Renal pelvis (tissue), 12 donors: Measurements from ENCODE around the gene MORN5. TPM values are rescaled to one million over a fixed set of nuclear protein-coding genes. Genes with fewer than 3 reads are reported as not detected.
"Not testable (repeated sequence)": the region's sequence is repeated elsewhere in the genome, so short reads cannot be mapped to it uniquely, and the experiment has no call there.

Source experiments
- DNase-seq: peaks from one replicate; pipeline ENCODE4 v3.0.0-alpha.2; 2013
- long read RNA-seq, 16 experiments: transcript quantifications; one replicate each; lab custom pipeline, GENCODE V29; 2026
- polyA plus RNA-seq, 3 donors: library from polyadenylated mRNA; unstranded; fragments of 120-200 nt; gene quantifications; one replicate each; pipeline ENCODE4 v1.2.1, GENCODE V29; 2013; ENCODE audit not compliant: insufficient read length in 3 of 3

The MORN5 gene
- 1 to 10 TPM; 2.6 to 4.1 (median 3.5) TPM for polyA plus RNA-seq
- long read RNA-seq, donor 1, partial matches to known transcripts: 0 of 2 reads
- long read RNA-seq, donor 1, other reads (novel, unspliced or antisense): 0 of 2 reads
- long read RNA-seq, donor 2, partial matches to known transcripts: 0 of 1 reads
- long read RNA-seq, donor 2, other reads (novel, unspliced or antisense): 0 of 1 reads
- long read RNA-seq, donor 3: 0 reads
- long read RNA-seq, donor 4, partial matches to known transcripts: 0 of 1 reads
- long read RNA-seq, donor 4, other reads (novel, unspliced or antisense): 0 of 1 reads
- long read RNA-seq, donor 5, partial matches to known transcripts: 0 of 1 reads
- long read RNA-seq, donor 5, other reads (novel, unspliced or antisense): 0 of 1 reads
- long read RNA-seq, donor 6, partial matches to known transcripts: 0 of 2 reads
- long read RNA-seq, donor 6, other reads (novel, unspliced or antisense): 0 of 2 reads
- long read RNA-seq, donor 7, partial matches to known transcripts: 0 of 1 reads
- long read RNA-seq, donor 7, other reads (novel, unspliced or antisense): 0 of 1 reads
- long read RNA-seq, donor 8: 0 reads
- long read RNA-seq, donor 9, partial matches to known transcripts: 0 of 3 reads
- long read RNA-seq, donor 9, other reads (novel, unspliced or antisense): 0 of 3 reads
- long read RNA-seq, donor 10, partial matches to known transcripts: 0 of 2 reads
- long read RNA-seq, donor 10, other reads (novel, unspliced or antisense): 0 of 2 reads
- long read RNA-seq, donor 11: 0 reads
- long read RNA-seq, donor 12, partial matches to known transcripts: 0 of 3 reads
- long read RNA-seq, donor 12, other reads (novel, unspliced or antisense): 0 of 3 reads
- long read RNA-seq, donor 13, partial matches to known transcripts: 0 of 2 reads
- long read RNA-seq, donor 13, other reads (novel, unspliced or antisense): 0 of 2 reads
- long read RNA-seq, donor 14: 0 reads
- long read RNA-seq, donor 15, partial matches to known transcripts: 0 of 9 reads
- long read RNA-seq, donor 15, other reads (novel, unspliced or antisense): 8 of 9 reads
- long read RNA-seq, donor 16, partial matches to known transcripts: 0 of 4 reads
- long read RNA-seq, donor 16, other reads (novel, unspliced or antisense): 0 of 4 reads

DNA sequence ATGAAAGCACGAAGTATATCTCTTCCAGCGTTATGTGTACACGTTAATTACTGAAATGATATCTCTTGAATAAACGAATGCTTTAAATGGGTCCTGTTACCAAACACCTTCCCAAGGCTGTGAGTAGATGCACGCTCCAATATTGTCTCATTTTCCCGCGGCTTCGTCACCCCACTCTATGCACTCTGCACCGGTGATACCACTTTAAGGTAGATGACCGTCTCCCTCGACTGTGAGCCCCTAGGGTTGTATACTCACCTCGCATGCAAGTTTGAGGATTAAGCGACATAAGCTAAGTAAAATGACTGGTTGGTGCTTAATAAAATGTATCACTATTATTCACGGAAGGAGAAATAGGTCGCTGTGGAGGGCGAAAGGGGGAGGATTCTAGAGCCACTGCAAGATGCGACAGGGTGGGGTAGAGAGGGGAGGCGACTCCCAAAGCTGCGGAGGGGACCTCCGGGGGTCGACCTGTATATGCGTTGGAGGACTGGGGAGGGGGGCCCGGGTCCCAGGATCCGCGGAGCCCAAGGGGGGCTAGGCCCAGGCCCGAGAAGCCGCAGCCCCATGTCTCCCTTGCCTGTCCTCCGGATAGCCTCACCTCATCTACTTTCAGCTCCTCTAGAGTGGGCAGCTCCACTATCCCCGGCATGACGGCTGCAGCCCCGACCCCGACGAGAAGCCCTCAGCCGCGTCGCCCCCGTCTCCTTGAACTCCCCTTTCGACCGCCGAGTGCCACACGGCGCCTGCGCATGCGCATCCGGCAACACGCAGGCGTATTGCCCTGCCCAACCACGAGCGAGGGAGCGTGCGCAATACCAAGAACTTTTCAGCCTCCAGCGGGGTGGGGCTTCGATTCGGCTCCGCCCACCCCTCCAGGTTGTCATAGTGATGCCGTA lies at the start of gene MORN5, which contains the start of gene NDUFA8:
TSS of gene MORN5 (plus strand) at position 883 of the 899 bp plus-strand sequence. CDS start 65 bp downstream, outside the sequence.
TSS of gene NDUFA8 (minus strand) at position 754 of the 899 bp plus-strand sequence. CDS start at position 652, 102 bp downstream.
- peak; percentile 97 for DNase-seq

DNA sequence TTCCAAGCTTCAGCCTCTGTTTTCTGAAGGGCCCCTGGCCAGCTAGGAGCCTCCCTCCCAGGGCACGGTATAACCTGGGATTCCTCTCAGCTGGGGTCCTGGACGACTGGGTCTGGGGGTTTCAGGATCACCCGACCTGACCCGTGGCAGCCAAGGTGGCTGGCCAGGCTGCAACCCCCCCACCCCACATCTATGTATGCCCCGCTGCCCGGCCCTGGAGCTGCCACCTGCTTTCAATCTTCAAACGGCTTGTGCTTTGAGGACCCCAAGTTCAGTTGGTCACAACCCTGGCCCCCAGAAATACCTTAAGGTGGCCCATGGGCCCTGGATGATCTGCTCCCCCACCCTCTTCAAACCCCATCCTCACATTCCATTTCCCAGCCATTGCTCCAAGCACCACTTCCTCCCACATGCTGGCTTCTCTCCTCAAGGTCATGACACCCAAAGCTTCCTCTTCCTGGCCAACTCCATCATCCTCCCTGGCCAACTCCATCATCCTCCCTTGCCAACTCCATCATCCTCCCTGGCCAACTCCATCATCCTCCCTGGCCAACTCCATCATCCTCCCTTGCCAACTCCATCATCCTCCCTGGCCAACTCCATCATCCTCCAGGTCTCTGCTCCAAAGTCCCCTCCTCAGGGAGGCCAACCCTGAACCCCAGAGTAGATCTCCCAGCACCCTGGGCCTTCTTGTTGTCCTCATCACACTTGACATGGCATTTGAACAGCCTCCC lies 49.4 kb upstream of the MORN5 start:
- no peak for DNase-seq

DNA sequence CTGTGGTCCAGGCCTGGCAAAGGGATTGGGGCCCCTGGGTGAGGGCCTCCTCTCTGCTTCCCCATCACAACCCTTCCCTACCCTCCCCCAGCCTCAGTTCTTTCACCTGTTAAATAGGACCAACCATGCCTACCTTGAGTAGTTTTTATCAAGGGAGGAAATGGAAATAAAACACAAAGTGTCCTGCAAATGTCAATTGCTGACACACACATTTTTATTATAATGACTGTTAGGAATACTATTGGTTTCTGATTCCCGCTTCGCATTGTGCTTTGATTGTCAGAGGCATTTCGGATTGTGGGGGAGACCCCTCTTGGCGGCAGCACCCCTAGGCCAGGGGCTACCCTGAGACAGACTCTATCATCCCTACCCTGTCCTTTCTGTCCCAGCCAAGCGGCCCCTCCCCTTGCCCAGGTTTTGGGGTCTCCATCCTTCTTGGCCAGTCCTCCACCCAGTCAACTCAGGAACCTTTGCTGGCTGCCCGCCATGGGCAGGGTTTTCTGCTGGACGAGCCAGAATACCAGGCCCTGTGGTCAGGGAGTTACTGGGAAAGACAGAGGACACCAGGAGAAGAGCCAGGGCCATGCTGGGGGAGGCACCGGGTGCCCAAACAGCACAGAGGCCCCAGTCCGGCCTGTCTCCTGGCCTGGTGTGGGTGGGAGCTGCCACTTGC lies 48.2 kb upstream of the MORN5 start:
- DNase-seq: no peak

DNA sequence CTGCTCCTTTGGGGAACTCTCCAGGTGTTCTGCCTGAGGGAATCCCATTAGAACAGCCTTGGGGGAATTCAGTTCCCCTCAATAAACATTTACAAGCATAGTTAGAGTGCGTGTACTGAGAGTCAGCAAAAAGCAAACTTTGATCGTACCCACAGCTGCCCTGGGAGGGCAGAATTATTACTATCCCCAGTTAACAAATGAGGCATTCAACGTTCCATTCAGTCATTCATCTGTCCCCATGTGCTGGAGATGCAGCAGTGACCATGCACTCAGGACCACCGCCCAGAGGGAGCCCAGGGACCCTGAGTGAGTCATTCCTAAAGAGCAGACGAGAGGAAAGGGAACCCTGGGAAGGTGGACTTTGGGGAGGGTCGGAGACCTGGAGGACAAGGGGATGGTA lies 47.5 kb upstream of the MORN5 start:
- no peak for DNase-seq

DNA sequence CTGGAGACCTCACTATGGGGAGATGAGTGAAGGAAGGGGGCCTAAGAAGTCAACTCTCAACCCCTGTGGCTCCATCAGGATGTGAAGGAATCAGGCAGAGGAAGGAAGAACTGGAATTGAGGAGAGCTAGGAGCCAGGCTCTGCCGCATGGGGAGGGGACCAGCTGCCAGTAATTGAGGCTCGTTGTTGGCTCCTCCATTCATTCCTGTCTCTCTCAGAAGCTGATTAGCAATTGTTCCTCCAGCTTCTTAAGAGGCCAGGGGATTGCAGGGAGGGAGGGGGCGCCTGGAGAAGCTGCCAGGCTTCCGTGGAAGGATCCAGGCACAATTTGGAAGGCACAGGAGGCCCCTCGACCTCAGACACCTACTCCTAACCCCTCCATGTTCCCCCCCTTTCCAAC lies 46.1 kb upstream of the MORN5 start:
- no peak for DNase-seq

DNA sequence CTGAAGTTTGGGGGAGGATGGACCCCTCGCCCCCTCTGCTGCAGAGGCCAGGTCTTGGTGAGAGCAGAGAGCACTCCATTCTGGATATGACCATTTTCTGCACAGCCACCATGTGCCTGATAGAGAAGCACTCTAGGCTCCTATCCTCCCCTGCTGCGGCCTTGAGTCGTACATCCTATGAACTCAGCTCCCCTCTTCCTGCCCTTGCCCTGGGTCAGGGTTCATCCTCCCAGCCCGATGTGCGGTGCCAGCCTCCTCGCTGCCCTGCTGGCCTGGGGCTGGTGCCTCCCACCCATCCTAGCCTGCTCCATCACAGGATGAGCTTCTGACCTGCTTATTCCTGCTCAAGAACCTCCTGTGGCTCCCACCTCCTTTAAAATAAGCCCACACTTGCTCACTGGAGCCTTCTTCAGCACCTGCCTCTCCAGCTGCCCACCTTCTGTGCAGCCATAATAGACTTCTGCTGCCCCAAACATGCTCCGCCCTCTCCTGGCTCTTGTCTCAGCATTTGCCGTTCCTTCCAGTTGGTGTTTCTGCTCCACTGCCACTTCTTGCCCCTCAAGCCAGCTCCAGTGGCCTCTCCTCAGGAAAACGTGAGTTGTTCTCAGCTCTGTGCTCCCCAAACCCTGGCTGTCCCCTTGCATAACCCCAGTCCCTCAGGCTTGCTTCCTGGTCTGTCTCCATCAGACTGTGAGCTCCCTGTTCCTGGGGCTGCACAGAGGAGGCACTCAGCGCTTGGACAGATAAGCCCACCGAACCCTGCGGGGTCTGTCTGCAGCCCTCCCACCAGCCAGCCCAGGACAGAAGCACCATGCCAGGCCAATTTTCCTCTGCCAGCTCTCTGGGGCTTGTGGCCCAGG lies 44.3 kb upstream of the MORN5 start:
- no peak for DNase-seq

DNA sequence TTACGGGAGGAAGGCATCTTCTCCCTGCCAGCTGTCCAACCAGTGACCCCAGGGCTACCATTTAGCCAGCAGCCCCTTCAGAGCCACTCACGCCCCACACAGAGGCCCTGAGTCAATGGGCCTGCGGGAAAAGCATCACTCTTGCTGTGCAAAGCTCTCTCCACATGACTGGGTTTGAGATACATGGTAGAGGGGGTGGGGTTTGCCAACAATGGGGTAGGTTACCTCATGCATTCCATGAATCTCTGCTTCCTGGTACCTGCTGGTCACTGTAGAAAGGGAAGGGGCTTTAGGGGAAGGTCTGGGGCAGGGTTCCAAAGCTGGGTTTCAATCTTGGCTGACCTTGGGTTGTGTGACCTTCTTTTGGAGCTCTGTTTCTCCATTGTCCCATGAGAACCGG lies 43.7 kb upstream of the MORN5 start:
- DNase-seq: no peak

DNA sequence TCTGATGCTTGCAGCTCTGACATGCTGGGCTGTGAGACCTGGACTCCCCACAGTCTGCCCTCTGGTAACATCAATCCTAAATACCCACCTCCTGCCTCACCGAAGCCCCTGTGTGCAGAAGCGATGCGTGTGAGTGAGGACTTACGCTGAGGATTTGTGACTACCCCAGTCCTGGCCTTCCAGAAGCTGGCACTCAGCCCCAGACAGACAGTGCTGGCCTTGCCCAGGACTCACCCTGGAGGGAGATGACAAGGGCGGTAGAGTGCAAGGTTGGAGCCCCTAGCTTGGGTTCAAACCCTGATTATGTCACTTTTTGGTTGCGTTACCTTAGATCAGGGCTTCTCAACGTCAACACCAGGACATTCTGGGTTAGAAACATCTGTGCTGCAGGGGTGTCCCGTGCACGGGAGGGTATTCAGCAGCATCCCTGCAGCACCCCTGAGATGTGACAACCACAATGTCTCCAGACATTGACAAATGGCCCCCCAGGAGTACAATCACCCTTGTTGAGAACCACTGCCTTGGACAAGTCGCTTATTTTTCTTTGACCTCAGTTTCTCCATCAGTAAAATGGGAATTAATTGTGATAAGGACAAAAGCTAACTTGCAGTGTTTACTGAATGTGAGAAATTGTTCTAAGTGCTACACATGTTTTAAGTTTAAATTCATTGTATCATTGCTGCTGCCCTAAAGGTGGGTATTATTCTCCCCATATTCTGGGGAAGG lies 43.1 kb upstream of the MORN5 start:
- no peak for DNase-seq

DNA sequence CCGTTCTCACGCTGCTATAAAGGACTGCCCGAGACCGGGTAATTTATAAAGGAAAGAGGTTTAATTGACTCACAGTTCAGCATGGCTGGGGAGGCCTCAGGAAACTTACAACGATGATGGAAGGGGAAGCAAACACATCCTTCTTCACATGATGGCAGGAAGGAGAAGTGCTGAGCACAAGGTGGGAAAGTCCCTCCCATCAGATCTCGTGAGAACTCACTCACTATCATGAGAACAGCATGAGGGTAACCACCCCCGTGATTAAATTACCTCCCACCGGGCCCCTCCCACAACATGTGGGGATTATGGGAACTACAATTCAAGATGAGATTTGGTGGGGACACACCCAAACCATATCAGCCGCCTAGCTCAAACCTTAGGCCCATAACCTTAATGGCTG lies 42.5 kb upstream of the MORN5 start:
- not testable (repeated sequence) for DNase-seq

DNA sequence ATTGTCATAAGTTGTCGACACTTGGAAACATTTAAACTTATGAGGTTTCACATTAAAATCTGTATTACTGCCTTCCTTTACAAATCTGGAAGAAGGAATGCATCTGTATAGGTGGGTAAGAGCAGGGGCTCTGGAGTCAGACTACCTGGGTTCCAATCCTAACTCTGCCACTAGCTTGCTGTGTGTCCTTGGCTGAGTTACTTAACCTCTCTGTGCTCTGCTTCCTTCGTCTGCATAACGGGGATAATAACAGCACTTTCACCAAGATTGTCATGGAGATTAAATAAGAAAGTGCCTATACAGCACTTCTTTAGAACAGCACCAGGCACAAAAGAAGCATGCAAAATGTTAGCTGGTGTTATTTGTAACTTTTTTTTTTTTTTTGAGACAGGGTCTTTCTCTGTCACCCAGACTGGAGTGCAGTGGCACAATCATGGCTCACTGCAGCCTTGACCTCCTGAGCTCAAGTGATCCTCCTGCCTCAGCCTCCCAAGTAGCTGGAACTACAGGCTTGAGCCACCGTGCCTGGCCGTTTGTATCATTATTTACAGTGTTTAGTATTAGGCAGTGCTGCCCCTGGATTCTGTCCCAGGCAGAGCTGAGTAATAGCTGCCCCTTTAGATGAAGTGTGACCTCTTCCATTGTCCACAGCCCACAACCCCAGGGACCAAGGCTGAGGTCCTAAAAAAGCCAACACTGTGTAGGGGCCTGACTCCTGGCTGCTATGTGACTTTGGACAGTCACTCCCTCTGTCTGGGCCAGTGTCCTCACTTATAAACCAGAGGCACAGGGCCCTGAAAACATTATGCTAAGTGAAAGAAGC lies 41.2 kb upstream of the MORN5 start:
- no peak for DNase-seq

DNA sequence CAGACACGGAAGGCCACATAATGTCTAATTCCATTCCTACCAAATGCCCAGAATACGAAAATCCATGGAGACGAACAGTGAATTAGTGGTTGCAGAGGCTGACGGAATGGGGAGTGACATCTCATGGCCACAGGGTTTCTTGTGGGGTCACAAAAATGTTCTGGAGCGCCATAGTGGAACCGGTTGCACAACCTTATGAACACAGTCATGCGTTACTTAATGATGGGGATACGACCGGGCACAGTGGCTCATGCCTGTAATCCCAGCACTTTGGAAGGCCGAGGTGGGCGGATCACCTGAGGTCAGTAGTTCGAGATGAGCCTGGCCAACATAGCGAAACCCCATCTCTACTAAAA lies 40.6 kb upstream of the MORN5 start:
- DNase-seq: no peak

DNA sequence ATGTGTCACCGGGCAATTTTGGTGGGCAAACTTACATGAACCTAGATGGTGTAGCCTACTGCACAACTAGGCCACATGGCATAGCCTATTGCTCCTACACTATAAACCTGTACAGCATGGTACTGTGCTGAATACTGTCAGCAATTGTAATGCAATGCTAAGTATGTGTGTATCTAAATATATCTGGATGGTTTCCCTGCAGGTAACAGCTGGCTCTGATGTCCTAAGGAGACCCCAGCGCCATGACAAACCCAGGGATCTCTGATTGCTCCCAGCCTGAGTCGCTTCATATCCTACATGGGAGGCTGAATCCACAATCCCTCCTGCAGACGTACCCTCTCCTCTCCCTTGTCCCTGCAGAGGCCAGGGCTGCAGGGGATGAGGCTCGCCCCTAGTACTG lies 40.0 kb upstream of the MORN5 start:
- no peak for DNase-seq

DNA sequence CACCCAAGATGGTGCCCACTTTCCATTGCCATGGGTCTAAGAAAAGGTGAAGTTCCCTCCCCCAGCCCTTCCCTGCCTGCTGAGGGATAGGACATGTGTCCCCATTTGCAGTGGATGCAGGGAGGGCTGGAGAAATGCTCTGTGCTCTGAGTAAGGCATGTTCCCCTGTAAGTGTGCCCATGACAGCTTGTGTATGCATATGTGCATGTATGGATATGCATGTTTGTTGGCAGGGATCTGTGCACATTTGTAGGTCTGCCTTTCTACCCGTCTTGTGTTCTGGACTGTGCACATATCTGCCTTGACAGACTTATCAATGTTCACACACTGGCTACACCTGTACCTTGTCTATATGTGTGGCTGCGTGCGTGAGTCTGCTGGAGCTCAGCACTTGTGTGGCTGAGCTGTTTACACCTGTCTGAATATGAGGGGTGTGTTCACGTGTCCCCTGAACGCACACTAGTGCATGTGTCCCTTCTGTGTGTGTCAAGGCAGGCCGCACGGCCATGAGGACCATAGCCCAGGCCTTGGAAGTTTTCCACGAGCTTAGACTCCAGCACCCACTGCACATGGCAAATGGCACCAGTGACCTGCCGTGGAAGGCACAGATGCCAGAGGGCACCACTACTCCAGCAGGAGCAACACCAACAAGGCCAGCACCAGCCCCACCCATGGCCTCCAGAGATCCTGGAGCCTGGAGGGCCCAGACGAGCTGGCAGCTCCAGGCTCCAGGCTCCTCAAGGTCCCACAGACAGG lies 39.2 kb upstream of the MORN5 start:
- no peak for DNase-seq

DNA sequence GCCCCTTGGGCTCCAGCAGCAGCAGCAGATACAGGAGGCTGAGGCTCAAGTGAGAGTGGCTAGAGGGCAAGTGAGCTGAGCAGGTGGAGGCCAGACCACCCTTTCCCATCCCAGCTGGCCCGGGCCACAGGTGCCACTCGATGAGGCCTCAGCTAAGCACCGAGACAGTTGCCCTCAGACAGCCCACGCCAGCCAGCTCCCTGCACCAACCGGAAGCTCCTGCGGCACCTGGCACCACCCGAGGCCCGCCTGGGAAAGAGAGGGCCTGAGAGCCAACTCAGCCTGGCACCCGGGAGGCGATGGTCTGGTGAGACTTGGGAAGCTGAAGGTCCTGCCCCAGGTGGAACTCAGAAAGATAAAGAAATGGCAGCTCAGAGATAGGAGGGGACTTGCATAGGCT lies 38.3 kb upstream of the MORN5 start:
- DNase-seq: no peak

DNA sequence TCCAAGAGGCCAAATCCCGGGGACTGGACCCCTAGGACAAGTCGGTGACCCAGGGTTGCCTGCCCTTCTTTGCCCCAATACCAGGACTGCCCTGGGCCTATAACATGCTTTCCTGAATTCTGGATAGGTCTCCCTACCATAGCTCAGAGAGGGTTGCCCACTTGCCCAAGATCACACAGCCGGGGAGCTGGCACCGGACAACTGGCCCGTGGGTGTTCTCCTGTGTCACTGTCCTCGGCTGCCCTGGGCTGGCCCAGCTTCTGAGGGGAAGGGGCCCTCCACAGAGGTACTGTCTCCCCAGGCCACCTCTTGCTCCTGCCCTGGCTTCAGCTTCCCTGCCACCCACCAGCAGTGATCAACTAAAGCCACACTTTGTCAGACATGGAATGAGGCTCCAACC lies 37.8 kb upstream of the MORN5 start:
- no peak for DNase-seq

DNA sequence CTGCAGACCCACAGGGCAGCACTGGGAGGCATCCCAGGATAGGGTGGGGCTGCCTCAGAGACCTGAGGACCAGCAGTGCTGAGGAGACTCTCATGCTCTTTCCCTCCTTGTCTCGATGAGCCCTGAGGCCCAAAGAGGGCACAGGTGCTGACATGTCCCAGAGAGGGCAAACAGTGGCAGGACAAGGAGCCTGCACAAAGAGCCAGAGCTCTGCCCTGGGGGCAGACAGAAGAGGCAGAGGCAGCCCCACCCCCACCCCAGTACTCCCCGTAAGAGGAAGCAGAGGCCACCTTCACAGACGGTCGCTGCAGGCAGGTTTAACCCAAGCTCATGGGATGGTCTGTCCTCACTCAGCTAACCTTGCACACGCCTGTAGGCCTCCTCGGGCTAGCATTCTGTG lies 37.2 kb upstream of the MORN5 start:
- no peak for DNase-seq
